PC-3 (cell line): ENCODE results near the gene IPCEF1.

Experiments used
- CTCF ChIP-seq: fragments of 300-600 bp; sonication (generic); conservative IDR thresholded peaks from 2 replicates; pipeline ENCODE4 v1.5.1; 2017; ENCODE audit warnings: antibody characterized with exemption, low read depth, mild to moderate bottlenecking, low read length
- EZH2 ChIP-seq: fragments of 300-600 bp; sonication (generic); IDR thresholded peaks from one replicate; pipeline ENCODE4 v1.6.1; 2017; ENCODE audit warnings: antibody characterized with exemption, mild to moderate bottlenecking, low read length; ENCODE audit not compliant: unreplicated experiment

- TF ChIP-seq CTCF (no peak), EZH2 (no peak)
Observed at GRCh38 chr6:154257067-154257466, 99.5 kb downstream of the IPCEF1 start.
